Measurements from ENCODE around the gene CTNNBL1. TPM values are rescaled to one million over a fixed set of nuclear protein-coding genes. Genes with fewer than 3 reads are reported as not detected.

The CTNNBL1 gene
- polyA plus RNA-seq, 1 of the 3 experiments (the other 2 are of a cell fraction), result 29.5 TPM

- WGBS (ENCODE audit: low lambda C conversion rate), result 94% methylated on average over 1 of the region's 1 CpG
- POLR2A ChIA-PET, result no interaction called here
- CTCF ChIA-PET, result interaction anchor here (1.1 to 1.2 kb wide), 2 partner anchors 9 to 183 kb away, joined by 4 to 6 read pairs; no protein-coding TSS in a partner anchor
These were observed 54.2 kb downstream of the CTNNBL1 start for GRCh38 chr20:37748015-37748414.

GRCh38 chr20:37749218-37749617 lies 55.4 kb downstream of the CTNNBL1 start:
- Histone ChIP-seq H3K27me3 (ENCODE audit: insufficient read depth) (no peaks in the 10 kb centered on the region), H3K4me1 (ENCODE audit: control insufficient read depth in 1 of 2, insufficient read depth in 2 of 2, low read depth in 1 of 2, low read length in 1 of 2) (peaks cover 0 to 3% of the 10 kb centered on the region in 2 experiments; a peak in 1 of 4 replicates), H3K79me2 (ENCODE audit: insufficient read depth) (peaks cover 4% of the 10 kb centered on the region), H3K9ac (no peak overlapping the region), H4K20me1 (ENCODE audit: insufficient read depth) (0 out of 2 replicates have a peak, but pooled peaks cover 4% of the 10 kb centered on the region), H3K4me3 (ENCODE audit: low read depth in 2 of 2, low read length in 1 of 2) (no peak overlapping the region), H3F3A (replicated peaks; ENCODE audit: insufficient read depth) (no peaks in the 10 kb centered on the region), H3K4me2 (no peak overlapping the region), H3K27ac (ENCODE audit: low read depth in 2 of 2, low read length in 1 of 2) (no peak overlapping the region), H2AFZ (ENCODE audit: low read depth) (no peak overlapping the region), H3K9me2 (no peaks in the 10 kb centered on the region), H3K9me3 (no peaks in the 10 kb centered on the region), H3K36me3 (replicated peaks in 1 of 2; ENCODE audit: control insufficient read depth in 1 of 2, insufficient read depth in 2 of 2, low read length in 1 of 2) (peaks cover 19 to 29% of the 10 kb centered on the region in 2 experiments)
- POLR2A ChIA-PET, result no interaction called here
- CTCF ChIA-PET, result interaction anchor here (0.7 to 2.9 kb wide), 4 partner anchors 10 to 185 kb away, joined by 3 to 14 read pairs (median 4); no protein-coding TSS in a partner anchor
- 98% methylated on average over 4 of the region's 4 CpGs for WGBS (ENCODE audit: low lambda C conversion rate)
- no peak for DNase-seq
- TF ChIP-seq ELF1 (IDR thresholded peaks at IDR 0.05) (no peak), CHD2 (IDR thresholded peaks at IDR 0.05; ENCODE audit: low read length, partially characterized antibody) (no peak), YY1 (IDR thresholded peaks at IDR 0.05; ENCODE audit: low read depth) (no peak), CTCF (IDR thresholded peaks at IDR 0.05) (no peak), TAF1 (IDR thresholded peaks at IDR 0.05; ENCODE audit: borderline replicate concordance, low read depth, low read length) (no peak), RXRA (IDR thresholded peaks at IDR 0.05; ENCODE audit: borderline replicate concordance, low read depth) (no peak)

More at GRCh38 chr20:37748015-37748414, 54.2 kb downstream of the CTNNBL1 start:
- no peaks in the 10 kb centered on the region for H3K27me3 ChIP-seq (ENCODE audit: insufficient read depth)
- H3K4me2 ChIP-seq, result no peak overlapping the region
- H3K79me2 ChIP-seq (ENCODE audit: insufficient read depth), result peaks cover 5% of the 10 kb centered on the region
- no peak overlapping the region for H2AFZ ChIP-seq (ENCODE audit: low read depth)
- H3K4me3 ChIP-seq (ENCODE audit: low read depth in 2 of 2, low read length in 1 of 2), result no peak overlapping the region
- no peak overlapping the region for H3K27ac ChIP-seq (ENCODE audit: low read depth in 2 of 2, low read length in 1 of 2)
- TF ChIP-seq MEF2A (IDR thresholded peaks at IDR 0.05; ENCODE audit: borderline replicate concordance, low read depth) (no peak), MAX (IDR thresholded peaks at IDR 0.05; ENCODE audit: low read depth) (no peak), PBX3 (IDR thresholded peaks at IDR 0.05) (no peak), ELF1 (IDR thresholded peaks at IDR 0.05) (no peak)
- no peaks in the 10 kb centered on the region for H3K9me2 ChIP-seq
- H3K9ac ChIP-seq, result no peak overlapping the region
- H3F3A ChIP-seq (replicated peaks; ENCODE audit: insufficient read depth), result no peaks in the 10 kb centered on the region
- H3K9me3 ChIP-seq, result no peaks in the 10 kb centered on the region
- H4K20me1 ChIP-seq (ENCODE audit: insufficient read depth), result 0 out of 2 replicates have a peak, but pooled peaks cover 4% of the 10 kb centered on the region
- no peak for DNase-seq
- H3K36me3 ChIP-seq (replicated peaks in 1 of 2; ENCODE audit: control insufficient read depth in 1 of 2, insufficient read depth in 2 of 2, low read length in 1 of 2), result peaks cover 21 to 22% of the 10 kb centered on the region in 2 experiments
- H3K4me1 ChIP-seq (ENCODE audit: control insufficient read depth in 1 of 2, insufficient read depth in 2 of 2, low read depth in 1 of 2, low read length in 1 of 2), result peaks cover 0 to 3% of the 10 kb centered on the region in 2 experiments; a peak in 1 of 4 replicates

All from SK-N-SH (cell line).